K562 (cell line): Measurements from ENCODE around the gene ARHGAP12. TPM values are rescaled to one million over a fixed set of nuclear protein-coding genes. Genes with fewer than 3 reads are reported as not detected.

Experiments
- ARID1B ChIP-seq: fragments of 450-650 bp; IDR thresholded peaks from 2 replicates; pipeline ENCODE4 v1.6.1; 2016; ENCODE audit warnings: antibody characterized with exemption, mild to moderate bottlenecking, inconsistent platforms
- CC2D1A ChIP-seq: fragments of 450-650 bp; IDR thresholded peaks from 2 replicates; pipeline ENCODE4 v1.6.1; 2017; ENCODE audit warnings: mild to moderate bottlenecking
- HES1 ChIP-seq: fragments of 450-650 bp; IDR thresholded peaks from 2 replicates; pipeline ENCODE4 v1.6.1; 2016; ENCODE audit warnings: low read depth, mild to moderate bottlenecking, moderate library complexity
- RNF219 ChIP-seq: fragments of 250-450 bp; sonication (Bioruptor Pico); IDR thresholded peaks from 2 replicates; pipeline ENCODE4 v1.5.0; 2022; ENCODE audit warnings: mild to moderate bottlenecking
- TEAD4 ChIP-seq, 2 experiments: sonication (generic) in 1 of 2; formaldehyde crosslinking in 1 of 2; IDR thresholded peaks; 2 replicates each; pipeline versions ENCODE4 v1.6.1 to v1.8.0; 2012 to 2022; ENCODE audit warnings: borderline replicate concordance in 1 of 2, inconsistent platforms in 1 of 2, low read length in 1 of 2, mild to moderate bottlenecking in 1 of 2, missing genetic modification reagents in 1 of 2
- ZBTB49 ChIP-seq: sonication (generic); formaldehyde crosslinking; IDR thresholded peaks from 2 replicates; pipeline ENCODE4 v1.8.0; 2022; ENCODE audit warnings: missing genetic modification reagents, mild to moderate bottlenecking, borderline replicate concordance
- ZNF324 ChIP-seq: fragments of 250-450 bp; sonication (Bioruptor Pico); IDR thresholded peaks from 2 replicates; pipeline ENCODE4 v1.4.0; 2020; ENCODE audit warnings: mild to moderate bottlenecking
- polyA plus RNA-seq, 8 experiments: library from polyadenylated mRNA; depleted of rRNA in 4 of 8; stranded (reverse) in 5 of 8; unstranded in 3 of 8; fragments of >200 nt; fragmentation: Nextera tagmentation in 2 of 8; fragmentation: Illumina TruSeq in 1 of 8; extraction: Ambion mirVana in 2 of 8; extraction: Trizol in 1 of 8; gene quantifications; 2 replicates each; pipeline versions ENCODE4 v1.2.1 to v1.2.3, GENCODE V29; 2011 to 2014; ENCODE audit warnings: inconsistent platforms in 1 of 8, missing spikeins in 1 of 8
- total RNA-seq, 7 experiments: library from RNA; depleted of rRNA in 6 of 7; stranded (reverse); fragments of >200 nt in 6 of 7; fragmentation: Illumina TruSeq in 2 of 7; extraction: Trizol in 2 of 7; gene quantifications; 2 replicates each; pipeline versions ENCODE4 v1.2.1 to v1.2.3, GENCODE V29; 2011 to 2021; ENCODE audit warnings: low replicate concordance in 1 of 7
- TF ChIP-seq, protein P1 (sequence below), 2 experiments: fragments of 450-650 bp; IDR thresholded peaks; 2 replicates each; pipeline ENCODE4 v1.6.1; 2016; ENCODE audit warnings: mild to moderate bottlenecking in 2 of 2, borderline replicate concordance in 1 of 2, low read depth in 1 of 2, moderate library complexity in 1 of 2
- TF ChIP-seq, protein P2 (sequence below): sonication (generic); formaldehyde crosslinking; IDR thresholded peaks from 2 replicates; pipeline ENCODE4 v1.8.0; 2022; ENCODE audit warnings: mild to moderate bottlenecking, missing genetic modification reagents, borderline replicate concordance

ARHGAP12 gene
- total and polyA plus RNA-seq, 9 of the 15 experiments (the other 6 are each of a cell fraction or from before 2014, with no cell fraction given): 4.4 to 18.7 (median 10.1) TPM

DNA sequence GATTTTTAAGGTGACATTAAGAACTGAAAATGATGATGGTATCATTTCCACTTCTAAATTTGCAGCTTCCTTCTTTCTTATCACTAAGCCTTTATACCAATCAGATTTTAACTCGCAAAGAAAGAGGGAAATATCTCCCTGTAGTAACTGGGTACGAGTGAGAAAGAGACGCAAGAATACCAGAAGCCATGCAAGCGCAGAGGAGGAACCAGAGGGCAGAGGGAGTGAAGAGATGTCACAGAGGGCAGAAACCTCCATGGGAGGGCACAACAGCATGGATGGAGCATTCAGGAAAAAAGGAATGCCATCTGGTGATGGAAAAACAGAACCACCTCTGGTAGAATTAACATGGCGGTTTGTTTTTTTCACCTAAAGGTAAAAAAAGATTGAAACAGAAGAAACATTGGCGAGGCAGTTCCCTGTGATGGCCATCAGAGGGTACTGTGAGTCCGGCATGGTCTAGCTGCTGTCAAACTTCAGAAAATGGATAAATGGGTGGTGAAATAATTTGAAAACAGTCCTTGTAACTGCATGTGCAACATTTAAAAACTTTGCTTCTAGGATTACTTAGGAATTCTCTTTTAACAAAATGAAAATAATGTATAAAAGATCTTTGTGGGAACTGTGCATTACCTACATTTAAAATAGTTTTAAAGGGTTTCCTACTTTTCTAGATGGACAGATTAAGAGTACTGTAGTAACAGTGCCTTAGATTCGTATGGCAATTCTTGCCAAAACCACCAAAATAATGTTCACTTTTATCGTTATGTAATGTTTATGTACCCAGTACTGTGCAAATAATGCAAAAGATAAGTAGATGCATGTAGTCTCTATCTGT is 91.8 kb downstream of the ARHGAP12 start (continued):
- TF ChIP-seq, protein P1, sequence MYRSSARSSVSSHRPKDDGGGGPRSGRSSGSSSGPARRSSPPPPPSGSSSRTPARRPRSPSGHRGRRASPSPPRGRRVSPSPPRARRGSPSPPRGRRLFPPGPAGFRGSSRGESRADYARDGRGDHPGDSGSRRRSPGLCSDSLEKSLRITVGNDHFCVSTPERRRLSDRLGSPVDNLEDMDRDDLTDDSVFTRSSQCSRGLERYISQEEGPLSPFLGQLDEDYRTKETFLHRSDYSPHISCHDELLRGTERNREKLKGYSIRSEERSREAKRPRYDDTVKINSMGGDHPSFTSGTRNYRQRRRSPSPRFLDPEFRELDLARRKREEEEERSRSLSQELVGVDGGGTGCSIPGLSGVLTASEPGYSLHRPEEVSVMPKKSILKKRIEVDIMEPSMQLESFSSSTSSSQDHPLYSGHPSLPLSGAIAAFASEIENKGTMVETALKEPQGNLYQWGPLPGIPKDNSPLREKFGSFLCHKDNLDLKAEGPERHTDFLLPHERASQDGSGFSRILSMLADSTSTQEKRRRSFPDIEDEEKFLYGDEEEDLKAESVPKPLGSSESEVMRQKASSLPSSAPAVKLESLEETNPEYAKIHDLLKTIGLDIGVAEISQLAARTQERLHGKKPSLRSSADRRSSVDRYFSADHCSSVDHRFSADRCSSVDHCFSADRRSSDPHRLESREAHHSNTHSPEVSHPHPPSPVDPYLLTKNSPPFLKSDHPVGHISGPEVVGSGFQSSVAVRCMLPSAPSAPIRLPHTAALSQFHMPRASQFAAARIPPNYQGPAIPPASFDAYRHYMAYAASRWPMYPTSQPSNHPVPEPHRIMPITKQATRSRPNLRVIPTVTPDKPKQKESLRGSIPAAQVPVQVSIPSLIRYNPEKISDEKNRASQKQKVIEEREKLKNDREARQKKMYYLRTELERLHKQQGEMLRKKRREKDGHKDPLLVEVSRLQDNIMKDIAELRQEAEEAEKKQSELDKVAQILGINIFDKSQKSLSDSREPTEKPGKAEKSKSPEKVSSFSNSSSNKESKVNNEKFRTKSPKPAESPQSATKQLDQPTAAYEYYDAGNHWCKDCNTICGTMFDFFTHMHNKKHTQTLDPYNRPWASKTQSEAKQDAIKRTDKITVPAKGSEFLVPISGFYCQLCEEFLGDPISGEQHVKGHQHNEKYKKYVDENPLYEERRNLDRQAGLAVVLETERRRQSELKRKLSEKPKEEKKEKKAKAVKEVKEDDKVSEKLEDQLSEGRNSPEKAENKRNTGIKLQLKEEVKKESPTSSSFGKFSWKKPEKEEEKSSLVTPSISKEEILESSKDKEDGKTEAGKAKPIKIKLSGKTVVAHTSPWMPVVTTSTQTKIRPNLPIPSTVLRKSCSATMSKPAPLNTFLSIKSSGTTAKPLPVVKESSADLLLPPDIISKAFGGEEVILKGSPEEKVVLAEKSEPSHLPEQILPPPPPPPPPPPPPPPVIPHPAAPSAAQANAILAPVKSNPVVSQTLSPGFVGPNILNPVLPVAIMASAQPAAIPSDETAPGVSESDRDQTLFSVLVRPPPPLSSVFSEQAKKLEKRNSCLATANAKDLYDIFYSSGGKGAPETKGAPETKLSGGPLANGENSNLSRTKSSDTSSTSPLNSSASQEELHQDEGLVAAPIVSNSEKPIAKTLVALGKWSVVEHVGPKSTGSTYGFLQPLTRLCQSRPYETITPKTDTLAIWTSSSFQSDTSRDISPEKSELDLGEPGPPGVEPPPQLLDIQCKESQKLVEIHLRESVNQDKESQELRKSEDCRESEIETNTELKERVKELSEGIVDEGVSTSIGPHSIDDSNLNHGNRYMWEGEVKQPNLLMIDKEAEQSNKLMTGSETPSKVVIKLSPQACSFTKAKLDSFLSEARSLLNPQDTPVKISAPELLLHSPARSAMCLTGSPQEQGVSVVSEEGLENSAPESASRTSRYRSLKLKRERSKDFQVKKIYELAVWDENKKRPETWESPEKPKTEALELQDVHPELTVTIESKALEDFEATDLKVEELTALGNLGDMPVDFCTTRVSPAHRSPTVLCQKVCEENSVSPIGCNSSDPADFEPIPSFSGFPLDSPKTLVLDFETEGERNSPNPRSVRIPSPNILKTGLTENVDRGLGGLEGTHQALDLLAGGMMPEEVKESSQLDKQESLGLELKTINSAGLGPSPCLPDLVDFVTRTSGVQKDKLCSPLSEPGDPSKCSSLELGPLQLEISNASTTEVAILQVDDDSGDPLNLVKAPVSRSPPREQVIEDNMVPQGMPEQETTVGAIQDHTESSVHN (IDR thresholded peaks at IDR 0.05; ENCODE audit: borderline replicate concordance in 1 of 2, low read depth in 1 of 2): no peak
- TF ChIP-seq TEAD4 (IDR thresholded peaks at IDR 0.05; ENCODE audit: low read length) (no peak), TEAD4 (CRISPR knock-in tag; IDR thresholded peaks at IDR 0.05; ENCODE audit: borderline replicate concordance) (no peak), ARID1B (no peak), HES1 (no peak), ZNF324 (CRISPR knock-in tag) (no peak), RNF219 (CRISPR knock-in tag) (no peak), CC2D1A (peak; percentile 39; the same call in 1 of the 2 replicates), ZBTB49 (CRISPR knock-in tag) (no peak)
- TF ChIP-seq, protein P2, sequence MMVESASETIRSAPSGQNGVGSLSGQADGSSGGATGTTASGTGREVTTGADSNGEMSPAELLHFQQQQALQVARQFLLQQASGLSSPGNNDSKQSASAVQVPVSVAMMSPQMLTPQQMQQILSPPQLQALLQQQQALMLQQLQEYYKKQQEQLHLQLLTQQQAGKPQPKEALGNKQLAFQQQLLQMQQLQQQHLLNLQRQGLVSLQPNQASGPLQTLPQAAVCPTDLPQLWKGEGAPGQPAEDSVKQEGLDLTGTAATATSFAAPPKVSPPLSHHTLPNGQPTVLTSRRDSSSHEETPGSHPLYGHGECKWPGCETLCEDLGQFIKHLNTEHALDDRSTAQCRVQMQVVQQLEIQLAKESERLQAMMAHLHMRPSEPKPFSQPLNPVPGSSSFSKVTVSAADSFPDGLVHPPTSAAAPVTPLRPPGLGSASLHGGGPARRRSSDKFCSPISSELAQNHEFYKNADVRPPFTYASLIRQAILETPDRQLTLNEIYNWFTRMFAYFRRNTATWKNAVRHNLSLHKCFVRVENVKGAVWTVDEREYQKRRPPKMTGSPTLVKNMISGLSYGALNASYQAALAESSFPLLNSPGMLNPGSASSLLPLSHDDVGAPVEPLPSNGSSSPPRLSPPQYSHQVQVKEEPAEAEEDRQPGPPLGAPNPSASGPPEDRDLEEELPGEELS (CRISPR knock-in tag): no peak
